ENCODE results near the gene ADAMTS9. TPM values are rescaled to one million over a fixed set of nuclear protein-coding genes. Genes with fewer than 3 reads are reported as not detected.

The ADAMTS9 gene
- polyA plus RNA-seq, 4 donors = 0.54 to 11.3 (median 5.0) TPM

- no peak overlapping the region for H3K27ac ChIP-seq (ENCODE audit: low read depth in 1 of 3, low read length in 2 of 3)
- no peaks in the 10 kb centered on the region for H3K9me3 ChIP-seq (ENCODE audit: control insufficient read depth in 2 of 2, insufficient read depth in 1 of 2, low read depth in 1 of 2, low read length in 1 of 2)
- peaks cover 0 to 2% (median 0%) of the 10 kb centered on the region in 3 donors for H3K36me3 ChIP-seq (ENCODE audit: control insufficient read depth in 3 of 3, insufficient read depth in 2 of 3, low read depth in 1 of 3, low read length in 3 of 3)
- H3K4me3 ChIP-seq (ENCODE audit: low read depth in 1 of 3, low read length in 3 of 3) = no peak overlapping the region
- 70 to 86% (median 82%) methylated on average over 3 of the region's 3 CpGs for WGBS, 3 donors
- no peak for DNase-seq
- no peak for FAIRE-seq
- H3K4me1 ChIP-seq (ENCODE audit: control insufficient read depth in 3 of 3, insufficient read depth in 2 of 3, low read depth in 1 of 3, low read length in 2 of 3) = no peaks in the 10 kb centered on the region
- no peaks in the 10 kb centered on the region for H3K27me3 ChIP-seq (ENCODE audit: control insufficient read depth in 3 of 3, insufficient read depth in 3 of 3, low read length in 3 of 3)
These were observed 34.7 kb downstream of the ADAMTS9 start for GRCh38 chr3:64653101-64653500.

DNA sequence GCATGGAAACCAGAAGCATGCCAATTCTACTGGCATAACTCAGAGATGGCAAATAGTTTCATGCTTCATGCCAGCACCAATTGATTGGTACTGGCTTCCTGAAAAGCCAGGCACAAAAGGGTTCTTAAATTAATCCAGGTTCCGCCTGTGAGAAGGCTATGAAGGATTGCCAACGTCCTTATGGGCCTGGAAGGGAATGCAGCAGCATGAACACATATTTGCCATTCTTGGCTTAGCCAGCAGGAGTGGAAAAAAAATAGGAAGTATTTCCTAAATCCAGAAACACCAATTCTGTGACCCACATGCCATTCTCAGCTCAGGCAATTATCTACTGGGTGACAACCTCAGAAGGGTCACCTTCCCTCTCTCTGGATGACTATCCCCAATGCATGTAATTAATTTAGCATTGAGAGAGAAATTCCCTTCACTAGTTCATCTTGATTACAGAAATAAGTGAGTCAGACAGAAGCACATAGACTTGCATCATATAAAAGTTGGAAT, 36.0 kb downstream of the ADAMTS9 start:
- DNase-seq (no peak), FAIRE-seq (no peak)

DNA sequence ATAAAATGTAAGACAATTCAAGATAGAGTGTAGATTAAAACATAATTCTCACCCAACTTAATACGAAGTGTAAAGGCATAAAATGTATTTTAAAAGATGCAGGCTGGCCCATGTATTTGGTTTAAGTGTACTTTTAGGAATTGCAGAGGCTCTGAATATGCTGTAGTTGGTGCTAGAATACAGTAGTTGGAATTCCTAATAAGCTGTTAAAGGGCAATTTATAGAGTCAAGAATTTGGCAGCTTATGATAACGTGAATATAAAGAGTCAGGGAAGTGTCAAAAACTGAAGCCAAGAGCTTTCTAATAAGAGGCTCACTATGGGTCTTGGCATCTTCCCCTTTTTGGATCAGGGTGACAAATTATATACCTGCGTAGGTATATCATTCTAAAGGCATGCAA, 36.5 kb downstream of the ADAMTS9 start:
- H3K27ac ChIP-seq (ENCODE audit: low read depth in 1 of 3, low read length in 2 of 3) = no peak overlapping the region
- FAIRE-seq = no peak
- WGBS, 3 donors = 76 to 82% (median 79%) methylated on average over 3 of the region's 3 CpGs

More for the DNA sequence above, 36.0 kb downstream of the ADAMTS9 start:
- no peaks in the 10 kb centered on the region for H3K27me3 ChIP-seq (ENCODE audit: control insufficient read depth in 3 of 3, insufficient read depth in 3 of 3, low read length in 3 of 3)
- no peaks in the 10 kb centered on the region for H3K4me1 ChIP-seq (ENCODE audit: control insufficient read depth in 3 of 3, insufficient read depth in 2 of 3, low read depth in 1 of 3, low read length in 2 of 3)
- no peak overlapping the region for H3K27ac ChIP-seq (ENCODE audit: low read depth in 1 of 3, low read length in 2 of 3)
- WGBS, 3 donors = 61 to 84% (median 65%) methylated on average over 2 of the region's 2 CpGs
- H3K36me3 ChIP-seq (ENCODE audit: control insufficient read depth in 3 of 3, insufficient read depth in 2 of 3, low read depth in 1 of 3, low read length in 3 of 3) = peaks cover 0 to 2% (median 0%) of the 10 kb centered on the region in 3 donors
- H3K9me3 ChIP-seq (ENCODE audit: control insufficient read depth in 2 of 2, insufficient read depth in 1 of 2, low read depth in 1 of 2, low read length in 1 of 2) = no peaks in the 10 kb centered on the region
- H3K4me3 ChIP-seq (ENCODE audit: low read depth in 1 of 3, low read length in 3 of 3) = no peak overlapping the region

DNA sequence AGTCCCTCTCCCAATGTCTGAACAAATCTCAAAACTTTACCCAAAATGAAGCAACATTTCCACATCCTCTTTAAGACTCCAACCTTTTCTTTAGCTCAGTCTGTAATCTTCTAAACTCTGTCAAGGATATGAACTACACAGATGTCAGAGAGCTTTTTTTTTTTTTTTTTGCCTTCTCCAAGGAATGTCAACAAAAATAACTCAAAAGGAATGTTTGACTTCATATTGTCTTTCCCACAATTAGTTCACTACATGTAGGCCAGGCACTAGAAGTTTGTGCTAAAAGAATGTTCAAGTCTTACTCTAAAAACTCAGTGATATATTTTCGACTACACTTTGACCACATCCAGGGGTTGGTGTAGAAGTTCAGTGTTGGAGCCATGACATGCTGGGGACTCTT, 37.1 kb downstream of the ADAMTS9 start:
- H3K36me3 ChIP-seq (ENCODE audit: control insufficient read depth in 3 of 3, insufficient read depth in 2 of 3, low read depth in 1 of 3, low read length in 3 of 3) = no peaks in the 10 kb centered on the region
- H3K4me1 ChIP-seq (ENCODE audit: control insufficient read depth in 3 of 3, insufficient read depth in 2 of 3, low read depth in 1 of 3, low read length in 2 of 3) = no peaks in the 10 kb centered on the region
- no peak overlapping the region for H3K4me3 ChIP-seq (ENCODE audit: low read depth in 1 of 3, low read length in 3 of 3)
- H3K27ac ChIP-seq (ENCODE audit: low read depth in 1 of 3, low read length in 2 of 3) = no peak overlapping the region
- WGBS, 3 donors = 74 to 92% (median 88%) methylated on average over 1 of the region's 1 CpG
- FAIRE-seq (no peak), DNase-seq (no peak)
- H3K9me3 ChIP-seq (ENCODE audit: control insufficient read depth in 2 of 2, insufficient read depth in 1 of 2, low read depth in 1 of 2, low read length in 1 of 2) = no peaks in the 10 kb centered on the region
- no peaks in the 10 kb centered on the region for H3K27me3 ChIP-seq (ENCODE audit: control insufficient read depth in 3 of 3, insufficient read depth in 3 of 3, low read length in 3 of 3)

More for the DNA sequence above, 36.5 kb downstream of the ADAMTS9 start:
- H3K36me3 ChIP-seq (ENCODE audit: control insufficient read depth in 3 of 3, insufficient read depth in 2 of 3, low read depth in 1 of 3, low read length in 3 of 3) = no peaks in the 10 kb centered on the region
- H3K27me3 ChIP-seq (ENCODE audit: control insufficient read depth in 3 of 3, insufficient read depth in 3 of 3, low read length in 3 of 3) = no peaks in the 10 kb centered on the region
- DNase-seq = no peak
- no peaks in the 10 kb centered on the region for H3K4me1 ChIP-seq (ENCODE audit: control insufficient read depth in 3 of 3, insufficient read depth in 2 of 3, low read depth in 1 of 3, low read length in 2 of 3)
- no peaks in the 10 kb centered on the region for H3K9me3 ChIP-seq (ENCODE audit: control insufficient read depth in 2 of 2, insufficient read depth in 1 of 2, low read depth in 1 of 2, low read length in 1 of 2)
- no peak overlapping the region for H3K4me3 ChIP-seq (ENCODE audit: low read depth in 1 of 3, low read length in 3 of 3)

GRCh38 chr3:64650096-64650622, 37.6 kb downstream of the ADAMTS9 start:
- Histone ChIP-seq H3K9me3 (ENCODE audit: control insufficient read depth in 2 of 2, insufficient read depth in 1 of 2, low read depth in 1 of 2, low read length in 1 of 2) (no peaks in the 10 kb centered on the region), H3K27ac (ENCODE audit: low read depth in 1 of 3, low read length in 2 of 3) (peak overlapping the region in 1 of 3 donors; percentile 60), H3K4me1 (ENCODE audit: control insufficient read depth in 3 of 3, insufficient read depth in 2 of 3, low read depth in 1 of 3, low read length in 2 of 3) (no peaks in the 10 kb centered on the region), H3K27me3 (ENCODE audit: control insufficient read depth in 3 of 3, insufficient read depth in 3 of 3, low read length in 3 of 3) (no peaks in the 10 kb centered on the region), H3K36me3 (ENCODE audit: control insufficient read depth in 3 of 3, insufficient read depth in 2 of 3, low read depth in 1 of 3, low read length in 3 of 3) (no peaks in the 10 kb centered on the region), H3K4me3 (ENCODE audit: low read depth in 1 of 3, low read length in 3 of 3) (no peak overlapping the region)
- peak; percentile 38 to 46 for DNase-seq
- FAIRE-seq = no peak
- 35 to 52% (median 47%) methylated on average over 9 of the region's 9 CpGs for WGBS, 3 donors

- Histone ChIP-seq H3K9me3 (ENCODE audit: control insufficient read depth in 2 of 2, insufficient read depth in 1 of 2, low read depth in 1 of 2, low read length in 1 of 2) (peaks cover 0 to 2% of the 10 kb centered on the region in 2 donors), H3K27me3 (ENCODE audit: control insufficient read depth in 3 of 3, insufficient read depth in 3 of 3, low read length in 3 of 3) (no peaks in the 10 kb centered on the region), H3K4me1 (ENCODE audit: control insufficient read depth in 3 of 3, insufficient read depth in 2 of 3, low read depth in 1 of 3, low read length in 2 of 3) (no peaks in the 10 kb centered on the region), H3K4me3 (ENCODE audit: low read depth in 1 of 3, low read length in 3 of 3) (no peak overlapping the region), H3K36me3 (ENCODE audit: control insufficient read depth in 3 of 3, insufficient read depth in 2 of 3, low read depth in 1 of 3, low read length in 3 of 3) (no peaks in the 10 kb centered on the region), H3K27ac (ENCODE audit: low read depth in 1 of 3, low read length in 2 of 3) (no peak overlapping the region)
- FAIRE-seq = no peak
- 74 to 81% (median 77%) methylated on average over 11 of the region's 11 CpGs for WGBS, 3 donors
- no peak for DNase-seq
These were observed 38.6 kb downstream of the ADAMTS9 start for GRCh38 chr3:64648927-64649906.

DNA sequence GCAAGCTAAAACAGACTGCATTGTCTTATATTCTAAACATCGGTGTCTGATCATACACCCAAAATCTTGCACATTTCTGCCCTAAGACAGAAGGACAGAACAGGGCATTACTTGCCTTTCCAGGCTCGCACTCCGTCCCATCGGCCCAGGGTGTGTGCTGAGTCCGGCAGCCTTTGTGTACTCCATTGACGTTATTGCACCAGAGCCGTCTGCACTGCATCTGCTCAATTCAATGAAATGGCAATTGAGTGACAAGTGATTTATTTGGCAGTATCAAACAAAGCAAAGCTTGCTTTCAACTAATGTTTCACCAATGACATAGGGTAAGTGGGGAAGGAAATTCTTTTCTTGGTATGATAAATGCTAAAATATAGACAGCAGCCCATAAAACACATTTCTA, 40.0 kb downstream of the ADAMTS9 start:
- Histone ChIP-seq H3K27me3 (ENCODE audit: control insufficient read depth in 3 of 3, insufficient read depth in 3 of 3, low read length in 3 of 3) (no peaks in the 10 kb centered on the region), H3K9me3 (ENCODE audit: control insufficient read depth in 2 of 2, insufficient read depth in 1 of 2, low read depth in 1 of 2, low read length in 1 of 2) (peaks cover 0 to 2% of the 10 kb centered on the region in 2 donors), H3K36me3 (ENCODE audit: control insufficient read depth in 3 of 3, insufficient read depth in 2 of 3, low read depth in 1 of 3, low read length in 3 of 3) (no peaks in the 10 kb centered on the region), H3K27ac (ENCODE audit: low read depth in 1 of 3, low read length in 2 of 3) (no peak overlapping the region), H3K4me3 (ENCODE audit: low read depth in 1 of 3, low read length in 3 of 3) (no peak overlapping the region), H3K4me1 (ENCODE audit: control insufficient read depth in 3 of 3, insufficient read depth in 2 of 3, low read depth in 1 of 3, low read length in 2 of 3) (peaks cover 0 to 2% (median 0%) of the 10 kb centered on the region in 3 donors)
- DNase-seq (no peak), FAIRE-seq (no peak)
- WGBS, 3 donors = 91 to 95% (median 94%) methylated on average over 7 of the region's 7 CpGs

GRCh38 chr3:64645243-64645642, 42.6 kb downstream of the ADAMTS9 start:
- FAIRE-seq (no peak), DNase-seq (no peak)
- Histone ChIP-seq H3K27ac (ENCODE audit: low read depth in 1 of 3, low read length in 2 of 3) (no peak overlapping the region), H3K4me3 (ENCODE audit: low read depth in 1 of 3, low read length in 3 of 3) (no peak overlapping the region), H3K36me3 (ENCODE audit: control insufficient read depth in 3 of 3, insufficient read depth in 2 of 3, low read depth in 1 of 3, low read length in 3 of 3) (no peaks in the 10 kb centered on the region), H3K27me3 (ENCODE audit: control insufficient read depth in 3 of 3, insufficient read depth in 3 of 3, low read length in 3 of 3) (no peaks in the 10 kb centered on the region), H3K9me3 (ENCODE audit: control insufficient read depth in 2 of 2, insufficient read depth in 1 of 2, low read depth in 1 of 2, low read length in 1 of 2) (peaks cover 0 to 2% of the 10 kb centered on the region in 2 donors), H3K4me1 (ENCODE audit: control insufficient read depth in 3 of 3, insufficient read depth in 2 of 3, low read depth in 1 of 3, low read length in 2 of 3) (peaks cover 0 to 6% (median 0%) of the 10 kb centered on the region in 3 donors)
